ENCODE measurements around the gene TMEM229B. TPM values are rescaled to one million over a fixed set of nuclear protein-coding genes. Genes with fewer than 3 reads are reported as not detected.

The TMEM229B gene
- total RNA-seq, 1 experiment from 2014 or later: 0.71 TPM

GRCh38 chr14:67473290-67474082, 15.0 kb downstream of the TMEM229B start:
- no peaks in the 10 kb centered on the region for H3K36me3 ChIP-seq (ENCODE audit: control insufficient read depth in 1 of 2, insufficient read depth in 2 of 2, low read length in 2 of 2)
- no peaks in the 10 kb centered on the region for H4K20me1 ChIP-seq (ENCODE audit: insufficient read depth)
- H3K79me2 ChIP-seq (ENCODE audit: insufficient read depth, low read length): no peaks in the 10 kb centered on the region
- no peaks in the 10 kb centered on the region for H3K27me3 ChIP-seq (ENCODE audit: insufficient read depth, low read length)
- CTCF ChIA-PET: no interaction called here
- RAD21 ChIA-PET (ENCODE audit: low non-redundant PET in 1 of 2, low total read pairs in 2 of 2, uncharacterized antibody in 2 of 2, unreplicated experiment in 2 of 2): no interaction called here
- H3K9ac ChIP-seq (ENCODE audit: low read length): no peak overlapping the region
- no peak overlapping the region for H3K27ac ChIP-seq (ENCODE audit: low read depth, low read length)
- H2AFZ ChIP-seq (ENCODE audit: low read depth, low read length, poor library complexity, severe bottlenecking): no peak overlapping the region
- ATAC-seq (no peak), DNase-seq (ENCODE audit: low read depth, low spot score) (no peak)
- no peaks in the 10 kb centered on the region for H3K9me2 ChIP-seq (ENCODE audit: insufficient read depth)
- H3K4me1 ChIP-seq (ENCODE audit: control insufficient read depth in 1 of 2, insufficient read depth in 2 of 2, low read length in 2 of 2): peaks cover 0 to 5% of the 10 kb centered on the region in 2 experiments; a peak in 1 of 4 replicates
- no peak overlapping the region for H3K4me3 ChIP-seq (replicated peaks in 1 of 2; ENCODE audit: low read depth in 1 of 2, low read length in 2 of 2)
- intact Hi-C loops (cut with micrococcal nuclease): no loop called here
- no peak overlapping the region for H3K4me2 ChIP-seq (ENCODE audit: low read length)
- POLR2A ChIA-PET: no interaction called here
- no TSS peak for BruUV-seq (replicated peaks)
- H3K9me3 ChIP-seq (ENCODE audit: control insufficient read depth in 1 of 2, insufficient read depth in 1 of 2, low read depth in 1 of 2, low read length in 2 of 2): no peaks in the 10 kb centered on the region
- no peak for TF ChIP-seq POLR2AphosphoS5 (IDR thresholded peaks at IDR 0.05; ENCODE audit: low read depth, low read length)
- no peak for TF ChIP-seq REST (IDR thresholded peaks at IDR 0.05; ENCODE audit: low read depth)
- TF ChIP-seq SP1 (IDR thresholded peaks at IDR 0.05; ENCODE audit: low read depth): no peak
- TF ChIP-seq SRF (IDR thresholded peaks at IDR 0.05; ENCODE audit: low read depth): no peak
- no peak for TF ChIP-seq ELF1 (IDR thresholded peaks at IDR 0.05; ENCODE audit: borderline replicate concordance, low read depth)
- TF ChIP-seq CTCF (IDR thresholded peaks at IDR 0.05 in 2 of 3, conservative IDR thresholded peaks at IDR 0.05 in 1 of 3; ENCODE audit: borderline replicate concordance in 1 of 3, insufficient read depth in 1 of 3, low read depth in 2 of 3, low read length in 2 of 3): no peak
- TF ChIP-seq CBX3 (IDR thresholded peaks at IDR 0.05; ENCODE audit: low read depth): no peak
- TF ChIP-seq ZNF274 (IDR thresholded peaks at IDR 0.05; ENCODE audit: low read depth, low read length): no peak
- no peak for TF ChIP-seq POLR2A (IDR thresholded peaks at IDR 0.05; ENCODE audit: borderline replicate concordance, extremely low read depth, insufficient read depth, insufficient read length)
- no peak for TF ChIP-seq ZBTB33 (IDR thresholded peaks at IDR 0.05; ENCODE audit: extremely low read depth, insufficient replicate concordance, low read length)
- TF ChIP-seq MAX (IDR thresholded peaks at IDR 0.05): no peak
- no peak for TF ChIP-seq EGR1 (IDR thresholded peaks at IDR 0.05; ENCODE audit: low read depth)
- no peak for TF ChIP-seq ATF3 (IDR thresholded peaks at IDR 0.05)
- no peak for TF ChIP-seq TCF7L2 (IDR thresholded peaks at IDR 0.05; ENCODE audit: borderline replicate concordance, extremely low read depth, insufficient read depth, insufficient read length)
- TF ChIP-seq CEBPB (IDR thresholded peaks at IDR 0.05; ENCODE audit: low read depth): no peak
- TF ChIP-seq JUND (IDR thresholded peaks at IDR 0.05): no peak
- no peak for TF ChIP-seq ZFX (IDR thresholded peaks at IDR 0.05)

Data from HCT116 (cell line).